Measurements from ENCODE around the gene TIMM13.
"Not testable (repeated sequence)": the region's sequence is repeated elsewhere in the genome, so short reads cannot be mapped to it uniquely, and the experiment has no call there.

TIMM13 gene

GRCh38 chr19:2413629-2414028, 13.8 kb downstream of the TIMM13 start:
- no peak for DNase-seq (ENCODE audit: low read depth)

- DNase-seq (ENCODE audit: low read depth): no peak
These were observed 14.2 kb downstream of the TIMM13 start for GRCh38 chr19:2413159-2413558.

GRCh38 chr19:2412449-2412848, 14.9 kb downstream of the TIMM13 start:
- DNase-seq (ENCODE audit: low read depth): no peak

- DNase-seq (ENCODE audit: low read depth): no peak
These were observed 15.7 kb downstream of the TIMM13 start for GRCh38 chr19:2411709-2412108.

GRCh38 chr19:2410023-2410422, 17.4 kb downstream of the TIMM13 start:
- no peak for DNase-seq (ENCODE audit: low read depth)

GRCh38 chr19:2409352-2409912, 18.0 kb downstream of the TIMM13 start:
- DNase-seq (ENCODE audit: low read depth): no peak

- no peak for DNase-seq (ENCODE audit: low read depth)
These were observed 19.1 kb downstream of the TIMM13 start for GRCh38 chr19:2408247-2408646.

GRCh38 chr19:2399582-2399981, 27.8 kb downstream of the TIMM13 start:
- no peak for DNase-seq (ENCODE audit: low read depth)

- DNase-seq (ENCODE audit: low read depth): no peak
These were observed 28.6 kb downstream of the TIMM13 start for GRCh38 chr19:2398735-2399305.

- DNase-seq (ENCODE audit: low read depth): not testable (repeated sequence)
These were observed 30.2 kb downstream of the TIMM13 start for GRCh38 chr19:2397173-2397572.

- DNase-seq (ENCODE audit: low read depth): not testable (repeated sequence)
These were observed 32.0 kb downstream of the TIMM13 start for GRCh38 chr19:2395293-2395829.

- no peak for DNase-seq (ENCODE audit: low read depth)
These were observed 32.7 kb downstream of the TIMM13 start for GRCh38 chr19:2394442-2395292.

- no peak for DNase-seq (ENCODE audit: low read depth)
These were observed 33.3 kb downstream of the TIMM13 start for GRCh38 chr19:2394054-2394441.

GRCh38 chr19:2392899-2393298, 34.5 kb downstream of the TIMM13 start:
- DNase-seq (ENCODE audit: low read depth): not testable (repeated sequence)

GRCh38 chr19:2392366-2392765, 35.0 kb downstream of the TIMM13 start:
- DNase-seq (ENCODE audit: low read depth): no peak

- DNase-seq (ENCODE audit: low read depth): no peak
These were observed 36.2 kb downstream of the TIMM13 start for GRCh38 chr19:2391118-2391725.

GRCh38 chr19:2389594-2389993, 37.8 kb downstream of the TIMM13 start:
- no peak for DNase-seq (ENCODE audit: low read depth)

- no peak for DNase-seq (ENCODE audit: low read depth)
These were observed 39.8 kb downstream of the TIMM13 start for GRCh38 chr19:2387367-2388288.

- DNase-seq (ENCODE audit: low read depth): no peak
These were observed 42.2 kb downstream of the TIMM13 start for GRCh38 chr19:2385053-2385721.

- no peak for DNase-seq (ENCODE audit: low read depth)
These were observed 44.7 kb downstream of the TIMM13 start for GRCh38 chr19:2382530-2383222.

Data from activated T-helper 9 cell treated with anti-CD3 and anti-CD28 coated beads, Interleukin-2, amount 50 U/mL, for 16 hours (primary cell).